HCEC 1CT (cell line): ENCODE measurements around the gene DTYMK.

Experiments
- DNase-seq: peaks from one replicate; pipeline ENCODE4 v3.0.0-alpha.2; 2017

DTYMK gene

DNA sequence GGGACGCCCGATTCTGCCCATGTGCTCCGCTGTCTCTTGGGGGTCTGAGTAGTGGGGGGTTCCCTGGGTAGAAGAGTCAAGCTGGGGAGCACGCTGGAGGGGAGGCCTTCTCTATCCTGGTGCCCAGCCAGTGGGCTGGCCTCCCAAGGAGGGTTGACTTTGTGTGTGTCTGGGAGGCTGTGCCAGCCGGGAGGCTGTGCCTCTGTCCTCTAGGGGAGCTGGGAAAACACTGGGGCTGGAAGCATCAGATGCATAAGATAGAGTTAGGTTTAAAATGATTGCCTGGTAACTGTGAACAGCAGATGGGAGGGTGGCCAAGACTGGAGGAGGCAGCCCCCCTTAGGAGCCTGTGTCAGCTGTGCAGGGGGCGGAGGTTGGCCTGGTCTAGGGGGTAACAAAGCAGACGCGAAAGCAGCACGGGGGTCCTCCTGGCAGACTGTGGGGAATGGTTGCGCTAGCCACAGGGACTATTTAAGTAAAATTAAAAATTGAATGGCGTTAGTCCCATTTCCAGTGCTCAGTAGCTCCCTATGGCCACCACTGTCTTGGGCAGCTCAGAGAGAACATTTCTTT is 16.5 kb upstream of the DTYMK start:
- peak; percentile 4 for DNase-seq

DNA sequence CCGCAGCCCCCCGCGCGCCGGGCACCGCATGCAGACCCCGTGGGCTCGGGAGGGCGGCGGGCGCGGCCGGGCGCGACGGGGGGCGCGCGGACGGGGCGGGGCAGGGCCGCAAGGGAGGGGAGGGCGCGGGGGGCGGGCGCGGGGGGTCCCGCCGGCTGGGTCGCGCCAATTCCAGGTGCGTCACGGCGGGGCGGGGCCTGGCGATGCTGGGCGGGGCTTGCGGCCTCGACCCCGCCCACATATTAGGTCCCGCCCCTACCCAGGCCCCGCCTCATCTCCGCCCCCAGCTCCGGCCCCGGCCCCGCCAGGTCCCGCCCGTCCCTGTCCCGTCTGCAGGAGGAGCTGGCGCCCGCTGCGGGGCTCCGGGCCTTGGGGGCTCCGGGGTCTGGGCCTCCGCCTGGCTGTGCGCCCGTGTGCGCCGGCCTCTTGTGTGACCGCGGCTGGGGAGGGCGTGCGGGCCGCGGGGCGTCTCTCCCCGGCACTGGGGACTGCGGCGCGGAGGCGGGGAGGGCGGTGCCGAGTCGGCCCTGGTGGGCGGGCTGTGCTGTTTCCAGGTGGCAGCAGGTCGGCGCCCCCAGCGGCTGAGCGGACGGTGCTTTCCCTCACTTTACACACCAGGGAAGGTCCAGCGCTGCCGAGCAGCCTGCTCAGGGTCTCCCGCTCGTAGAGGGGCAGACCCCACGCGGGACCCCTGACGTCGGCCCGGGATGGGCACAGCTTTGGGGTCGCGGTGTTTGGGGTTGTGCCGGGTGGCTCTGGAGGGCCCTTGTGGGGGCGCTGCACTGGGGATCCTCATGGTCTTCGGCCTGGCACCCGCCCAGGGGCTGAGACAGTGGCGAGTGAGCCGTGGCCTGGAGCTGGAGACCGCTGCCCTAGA is 15.8 kb upstream of the DTYMK start:
- peak; percentile 78 for DNase-seq

DNA sequence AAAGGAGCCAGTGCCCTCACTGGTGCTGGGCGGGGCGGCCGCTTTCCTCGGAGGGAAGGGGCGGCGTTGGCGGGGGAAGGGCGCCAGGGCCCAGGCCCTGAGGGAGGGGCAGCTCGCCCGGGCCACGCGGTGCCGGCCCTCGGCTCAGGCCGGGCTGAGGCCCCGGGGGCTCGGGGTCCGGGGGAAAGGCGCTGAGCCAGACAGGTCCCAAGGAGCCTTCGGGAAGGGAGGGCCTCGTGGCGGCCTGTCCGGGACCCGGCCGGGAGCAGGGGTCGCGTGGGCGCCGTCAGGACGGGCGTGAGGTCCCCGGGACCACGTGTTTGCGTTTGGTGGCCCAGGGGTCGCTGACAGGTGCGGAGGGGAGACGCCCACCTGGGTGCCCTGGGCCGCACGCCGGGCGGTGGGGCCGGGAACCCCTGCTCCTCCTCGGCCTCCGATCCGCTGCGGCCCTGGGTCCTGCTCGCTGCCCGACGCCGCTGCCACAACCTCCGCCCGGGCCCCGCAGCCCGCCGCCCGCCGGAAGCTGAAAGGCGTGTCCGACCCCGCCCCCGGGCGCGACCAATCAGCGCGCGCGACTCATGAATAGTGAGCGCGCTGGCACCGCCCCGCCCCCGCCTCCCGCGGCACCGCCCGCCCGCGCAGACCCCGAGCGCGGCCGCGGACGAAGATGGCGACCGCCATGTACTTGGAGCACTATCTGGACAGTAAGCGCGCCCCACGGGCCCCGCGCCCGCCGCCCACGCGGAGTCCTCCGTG is 15.0 kb upstream of the DTYMK start, which contains the start of gene ING5:
Gene ING5 (plus strand): TSS at position 641 of the 756 bp plus-strand sequence. CDS start 27 bp downstream, at position 668.
- peak; percentile 90 for DNase-seq

DNA sequence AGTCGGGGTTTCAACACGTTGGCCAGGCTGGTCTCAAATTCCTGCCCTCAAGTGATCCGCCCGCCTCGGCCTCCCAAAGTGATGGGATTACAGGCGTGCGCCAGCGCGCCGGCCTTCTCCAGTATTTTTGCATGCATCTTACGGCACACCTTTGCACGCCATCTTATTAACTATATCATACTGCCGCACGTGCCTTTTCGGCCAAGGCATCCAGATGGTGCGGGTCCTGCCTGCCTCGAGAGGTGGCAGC is 14.5 kb upstream of the DTYMK start:
- peak; percentile 78 for DNase-seq

DNA sequence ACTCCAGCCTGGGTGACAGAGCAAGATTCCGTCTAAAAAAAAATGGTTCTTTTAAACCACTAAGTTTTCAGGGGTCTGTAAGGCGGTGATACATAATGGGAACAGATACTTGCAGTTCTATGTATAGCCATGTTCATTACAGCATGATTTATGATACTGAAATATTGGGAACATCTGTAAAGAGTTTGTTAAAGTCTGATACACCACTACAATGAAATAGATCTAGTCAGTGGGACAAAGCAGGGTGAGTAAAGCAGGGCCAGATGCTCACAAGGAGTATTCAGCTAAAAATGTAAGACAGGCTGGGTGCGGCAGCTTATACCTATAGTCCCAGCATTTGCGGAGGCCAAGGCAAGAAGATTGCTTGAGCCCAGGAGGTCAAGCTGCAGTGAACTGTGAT is 9.0 kb upstream of the DTYMK start:
- DNase-seq: no peak

DNA sequence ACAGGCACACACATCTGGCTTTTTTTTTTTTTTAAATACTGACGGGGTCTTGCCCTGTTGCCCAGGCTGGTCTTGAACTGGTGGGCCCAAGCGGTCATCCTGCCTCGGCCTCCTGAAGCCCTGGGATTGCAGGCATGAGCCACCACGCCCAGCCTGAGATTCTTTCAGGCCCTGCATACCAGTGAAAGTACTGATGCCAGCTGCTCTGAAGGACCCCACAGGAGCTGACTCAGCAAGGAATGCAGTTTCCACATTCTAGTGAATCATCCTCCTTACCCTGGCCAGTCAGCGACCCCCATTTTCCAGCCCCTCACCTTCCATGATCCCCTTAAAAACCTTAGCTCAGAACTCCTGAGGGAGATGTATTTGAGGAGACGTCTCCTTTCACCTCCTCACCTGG is 5.8 kb upstream of the DTYMK start:
- peak; percentile 70 for DNase-seq

DNA sequence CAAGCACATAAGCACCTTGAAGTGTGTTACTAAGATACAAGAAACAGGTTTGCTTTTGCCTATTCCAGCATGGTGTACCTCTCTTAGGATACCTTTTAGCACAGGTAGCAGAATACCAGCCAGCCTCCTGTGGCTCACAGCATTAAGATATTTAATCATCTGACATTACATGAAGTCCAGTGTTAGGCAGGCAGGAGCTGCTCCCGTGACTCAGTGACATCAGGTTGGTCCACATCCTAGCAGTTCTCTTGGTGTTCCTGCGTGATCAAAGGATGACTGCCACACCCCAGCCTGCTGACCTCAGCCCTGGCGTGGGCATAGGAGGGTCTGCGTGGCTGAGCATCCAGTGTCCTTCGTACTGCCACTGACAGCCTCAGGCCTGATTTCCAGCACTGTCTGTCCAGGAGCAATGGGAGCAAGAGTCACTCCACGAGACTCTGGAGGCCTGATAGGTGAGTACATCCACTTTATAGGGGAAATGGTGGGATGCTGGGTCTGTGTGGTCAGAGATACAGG is 3.6 kb upstream of the DTYMK start:
- no peak for DNase-seq

DNA sequence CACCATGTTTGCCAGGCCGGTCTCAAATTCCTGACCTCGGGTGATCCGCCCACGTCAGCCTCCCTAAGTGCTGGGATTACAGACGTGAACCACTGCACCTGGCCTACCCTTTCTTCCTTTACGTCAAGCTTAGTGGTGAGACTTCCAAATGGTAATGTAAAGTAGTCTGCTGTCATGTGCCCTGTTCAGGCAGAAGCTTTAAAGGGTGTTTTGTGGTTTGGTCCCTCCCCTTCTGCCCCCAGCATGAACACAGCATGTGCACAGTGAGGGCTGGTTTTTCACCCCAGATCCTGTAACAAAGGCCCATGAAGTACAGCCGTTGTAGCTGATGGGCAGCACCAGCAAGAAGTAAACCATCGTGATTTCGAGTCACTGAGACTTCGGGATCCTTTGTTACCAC is 2.7 kb upstream of the DTYMK start:
- no peak for DNase-seq

DNA sequence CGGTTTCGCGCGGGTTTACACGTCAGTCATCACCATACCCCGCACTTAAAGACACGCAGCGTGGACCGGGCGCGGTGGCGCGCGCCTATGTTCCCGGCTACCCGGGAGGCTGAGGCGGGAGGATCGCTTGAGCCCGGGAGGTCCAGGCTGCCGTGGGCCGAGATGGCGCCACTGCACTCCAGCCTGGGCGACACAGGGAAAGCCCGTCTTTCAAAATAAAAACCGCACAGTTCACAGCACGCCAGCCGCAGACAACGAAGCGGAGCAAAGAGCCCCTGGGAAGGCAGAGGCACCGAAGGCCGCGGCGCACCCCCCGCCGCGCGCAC is 328 bp downstream of the DTYMK start:
- no peak for DNase-seq

DNA sequence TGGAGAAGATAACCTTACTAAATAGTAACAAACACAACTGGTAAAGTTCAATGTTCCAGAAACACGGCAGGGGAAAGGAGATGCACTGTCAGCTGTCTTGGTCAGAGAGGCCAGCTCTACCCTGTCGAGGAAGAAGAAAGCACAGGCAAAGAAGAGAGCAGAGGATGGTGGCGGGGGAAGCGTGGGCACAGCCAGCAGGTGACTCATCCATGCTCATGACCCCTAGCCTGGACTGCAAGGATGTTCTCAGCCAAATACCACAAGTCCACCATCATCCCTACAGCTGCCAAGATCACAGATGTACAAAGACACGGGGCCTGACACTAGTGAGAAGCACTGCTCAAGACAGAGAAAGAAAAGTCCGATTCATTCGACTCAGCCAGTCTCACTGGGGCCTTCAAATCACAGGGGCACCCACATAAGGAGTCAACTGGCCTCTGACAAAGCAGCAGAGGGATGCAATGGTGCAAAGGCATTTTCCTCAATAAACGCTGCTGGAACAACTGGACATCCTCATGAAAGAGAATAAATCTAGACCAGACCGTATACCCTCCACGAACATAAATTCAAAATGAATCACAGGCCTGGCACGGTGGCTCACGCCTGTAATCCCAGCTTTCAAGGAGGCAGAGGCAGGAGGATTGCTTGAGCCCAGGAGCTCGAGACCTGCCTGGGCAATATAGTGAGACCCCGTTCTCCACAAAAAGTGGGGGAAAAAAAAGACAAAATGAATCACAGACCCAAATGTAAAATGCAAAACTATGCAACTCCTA is 5.6 kb downstream of the DTYMK start:
- peak; percentile 98 for DNase-seq

DNA sequence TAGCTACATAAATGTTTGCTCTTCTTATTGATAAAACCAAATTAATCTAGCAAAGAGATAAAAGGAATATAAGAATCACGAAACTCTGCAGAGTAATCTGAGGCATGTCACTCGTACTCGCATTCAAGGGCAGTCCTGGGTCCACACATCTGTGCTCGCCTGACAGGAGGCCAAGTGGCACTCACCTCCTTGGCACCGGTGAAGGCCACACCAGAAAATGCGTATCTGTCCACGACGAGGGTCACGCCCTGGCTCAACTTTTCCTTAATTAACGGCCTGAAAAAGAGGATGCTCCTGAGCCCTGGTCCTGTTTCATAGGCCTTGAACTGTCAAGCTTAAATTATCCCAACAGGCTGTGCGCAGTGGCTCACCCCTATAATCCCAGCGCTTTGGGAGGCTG is 6.6 kb downstream of the DTYMK start:
- no peak for DNase-seq

DNA sequence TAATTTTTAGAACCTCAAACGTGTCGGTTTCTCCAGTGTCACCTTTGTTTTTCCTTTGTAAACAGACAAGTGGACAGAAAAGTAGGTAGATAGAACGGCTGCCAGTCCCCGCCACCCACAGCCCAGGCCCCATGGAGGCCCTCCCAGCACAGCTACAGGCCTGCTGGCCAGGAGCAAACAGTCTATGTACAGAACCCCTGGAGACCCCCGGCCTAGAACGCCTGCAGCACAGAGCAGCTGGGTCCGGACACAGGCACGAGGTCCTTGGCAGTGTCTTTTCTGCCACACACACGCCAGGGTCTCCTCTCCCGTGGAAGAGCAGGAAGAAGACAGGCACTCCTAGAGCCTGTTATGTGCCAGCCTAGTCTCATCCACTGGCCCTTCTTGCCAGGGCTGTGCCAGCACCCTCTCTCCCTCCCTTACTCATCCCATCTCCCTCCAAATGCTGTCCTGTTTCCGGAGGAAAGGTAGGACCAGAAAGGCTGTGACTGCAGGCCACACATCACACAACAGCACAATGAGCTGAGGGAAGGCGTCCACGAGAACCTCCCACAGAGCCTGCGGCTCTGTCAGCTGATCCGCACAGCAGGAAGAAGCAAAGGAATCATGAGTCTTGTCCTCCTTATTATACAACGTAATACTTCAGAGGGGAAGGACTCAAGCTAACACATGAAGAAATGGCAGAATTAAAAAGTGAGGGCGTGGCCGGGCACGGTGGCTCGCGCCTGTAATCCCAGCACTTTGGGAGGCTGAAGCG is 7.7 kb downstream of the DTYMK start:
- no peak for DNase-seq

DNA sequence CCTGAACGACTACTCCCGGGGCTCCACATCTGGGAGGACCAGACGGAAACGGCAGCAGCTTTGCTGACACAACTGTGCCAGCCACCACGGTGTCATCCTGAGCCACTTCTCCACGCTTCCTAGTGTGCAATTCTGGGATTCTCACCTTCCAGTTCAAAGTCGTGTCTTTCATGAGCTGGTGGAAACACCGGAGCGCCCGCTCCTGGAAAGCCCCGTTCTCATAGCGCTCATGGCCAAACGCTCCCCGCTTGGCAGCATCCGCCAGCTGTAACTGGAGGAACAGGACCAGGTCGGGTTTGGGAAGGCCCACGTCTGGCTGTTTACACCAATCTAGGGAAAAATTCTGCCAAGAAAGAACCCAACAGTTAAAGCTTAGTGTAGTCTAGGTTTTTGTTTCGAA is 8.3 kb downstream of the DTYMK start:
- DNase-seq: no peak

DNA sequence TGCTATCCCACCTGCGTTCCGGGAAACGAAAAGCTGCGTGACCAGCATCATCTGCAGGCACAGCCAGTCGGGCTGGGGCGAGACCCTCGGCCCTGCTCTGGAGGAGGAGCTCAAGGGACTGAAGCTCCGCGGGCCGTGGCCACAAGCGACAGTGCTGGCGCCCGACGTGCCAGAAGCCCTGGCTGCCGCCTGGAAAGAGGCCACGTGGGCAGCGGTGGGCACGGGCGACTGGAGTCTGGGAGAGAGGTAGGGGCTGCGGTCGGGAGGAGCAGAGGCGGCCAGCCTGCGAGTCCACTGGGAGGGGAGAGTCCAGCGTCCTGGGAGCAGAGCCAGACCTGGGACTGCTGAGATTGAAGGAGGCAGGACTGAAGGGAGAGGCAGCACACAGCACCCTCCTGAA is 9.2 kb downstream of the DTYMK start:
- no peak for DNase-seq

DNA sequence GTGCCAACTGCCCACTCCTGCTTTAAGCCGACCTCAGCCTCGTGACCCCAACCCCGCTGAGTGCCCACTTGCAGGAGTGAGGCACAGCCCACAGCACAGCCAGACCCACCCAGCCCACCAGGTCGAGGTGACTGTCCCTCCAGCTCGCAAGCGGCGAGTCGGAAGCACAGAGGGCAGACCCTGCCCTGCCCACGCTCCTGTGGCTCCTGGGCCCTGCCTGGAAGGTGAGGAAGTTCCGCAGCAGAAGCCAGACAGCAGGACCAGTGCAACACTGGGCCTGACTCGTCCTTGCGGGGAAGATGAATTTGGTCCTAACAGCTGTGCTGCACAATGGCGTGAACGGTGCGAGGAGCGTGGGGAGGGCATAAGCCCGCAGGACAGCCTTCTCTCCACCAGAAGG is 9.9 kb downstream of the DTYMK start:
- no peak for DNase-seq

DNA sequence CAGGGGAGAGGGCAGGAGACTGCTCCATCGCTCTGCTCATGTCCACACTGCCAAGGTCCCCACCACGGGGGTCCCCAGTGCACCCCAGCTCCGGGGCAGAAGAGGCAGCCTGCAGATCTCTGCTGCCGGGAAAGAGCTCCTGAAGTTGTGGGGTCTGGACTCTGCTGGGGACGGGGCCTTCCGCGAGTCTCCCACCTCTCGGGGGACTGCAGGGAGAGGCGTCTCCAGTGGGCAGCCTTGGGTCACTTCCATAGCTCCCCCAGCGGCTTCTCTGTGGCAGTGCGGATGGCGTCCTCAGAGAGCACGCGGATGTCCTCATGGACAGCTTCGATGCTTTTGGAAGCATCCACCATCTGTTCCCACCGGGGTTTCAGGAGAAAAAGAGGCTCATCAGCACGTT is 10.7 kb downstream of the DTYMK start:
- DNase-seq: no peak

DNA sequence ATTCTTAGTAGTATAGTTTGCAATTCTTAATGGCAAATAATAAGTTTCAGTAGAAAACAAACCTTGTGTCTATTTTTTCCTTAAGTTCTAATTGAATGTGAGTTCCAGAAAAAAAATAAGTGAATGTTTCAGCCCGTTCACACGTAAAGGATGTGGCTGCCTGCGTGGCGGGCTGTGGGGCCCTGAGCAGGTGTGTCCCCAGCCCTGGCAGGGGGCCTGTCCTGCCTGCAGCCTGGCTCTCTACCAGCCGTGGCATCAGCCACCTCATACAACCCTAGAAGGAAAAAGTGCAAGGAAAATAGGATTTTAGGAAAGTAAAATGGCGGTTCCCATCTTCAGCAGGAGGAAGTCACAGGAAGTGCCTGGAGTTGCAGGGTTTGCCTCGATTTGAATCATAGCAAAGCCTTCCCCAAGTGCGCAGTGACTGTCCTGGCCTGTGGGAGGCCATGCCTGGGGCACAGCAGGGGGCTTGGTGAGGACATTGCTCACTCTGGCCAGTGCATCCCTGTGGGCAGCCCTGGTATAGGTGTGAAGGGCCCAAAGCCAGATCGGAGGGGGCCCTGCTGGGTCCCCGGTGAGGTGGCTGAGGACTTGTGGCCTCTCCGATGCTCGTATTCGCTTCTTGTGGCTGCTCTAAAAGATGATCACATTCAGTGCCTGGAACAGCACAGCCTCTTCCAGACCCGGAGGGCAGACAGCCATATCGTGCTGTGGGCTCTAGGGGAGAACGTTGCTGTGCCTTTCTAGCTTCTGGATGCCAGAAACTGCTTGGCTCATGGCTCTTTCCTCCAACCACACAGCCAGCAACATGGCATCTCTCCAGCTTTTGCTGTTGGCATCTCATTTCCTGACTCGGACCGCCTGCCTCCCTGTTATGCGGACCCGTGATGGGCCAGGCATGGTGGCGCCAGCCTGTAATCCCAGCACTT is 12.6 kb downstream of the DTYMK start:
- no peak for DNase-seq

DNA sequence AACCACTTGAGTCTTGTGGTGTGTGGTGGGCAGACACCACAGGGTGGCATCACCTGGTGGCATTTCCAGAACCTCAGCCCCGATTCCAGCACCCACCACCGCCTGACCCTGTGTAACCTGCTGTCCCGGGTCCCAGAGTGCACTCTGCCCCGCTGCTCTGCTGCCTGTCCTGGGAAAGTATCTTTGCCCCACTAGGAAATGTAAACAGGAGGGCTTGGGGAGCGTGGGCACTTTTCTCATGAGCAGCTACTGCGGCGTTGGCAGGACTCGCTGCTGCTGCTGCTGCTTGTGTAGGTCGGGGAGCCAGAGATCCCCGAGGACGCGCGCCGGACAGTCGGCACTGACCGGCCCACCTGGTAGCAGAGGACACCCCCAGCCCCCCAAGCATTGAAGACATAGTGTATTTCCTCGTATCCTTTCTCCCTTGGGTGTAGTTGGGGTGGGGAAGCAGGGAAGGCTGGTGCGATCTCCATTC is 13.4 kb downstream of the DTYMK start:
- DNase-seq: no peak

DNA sequence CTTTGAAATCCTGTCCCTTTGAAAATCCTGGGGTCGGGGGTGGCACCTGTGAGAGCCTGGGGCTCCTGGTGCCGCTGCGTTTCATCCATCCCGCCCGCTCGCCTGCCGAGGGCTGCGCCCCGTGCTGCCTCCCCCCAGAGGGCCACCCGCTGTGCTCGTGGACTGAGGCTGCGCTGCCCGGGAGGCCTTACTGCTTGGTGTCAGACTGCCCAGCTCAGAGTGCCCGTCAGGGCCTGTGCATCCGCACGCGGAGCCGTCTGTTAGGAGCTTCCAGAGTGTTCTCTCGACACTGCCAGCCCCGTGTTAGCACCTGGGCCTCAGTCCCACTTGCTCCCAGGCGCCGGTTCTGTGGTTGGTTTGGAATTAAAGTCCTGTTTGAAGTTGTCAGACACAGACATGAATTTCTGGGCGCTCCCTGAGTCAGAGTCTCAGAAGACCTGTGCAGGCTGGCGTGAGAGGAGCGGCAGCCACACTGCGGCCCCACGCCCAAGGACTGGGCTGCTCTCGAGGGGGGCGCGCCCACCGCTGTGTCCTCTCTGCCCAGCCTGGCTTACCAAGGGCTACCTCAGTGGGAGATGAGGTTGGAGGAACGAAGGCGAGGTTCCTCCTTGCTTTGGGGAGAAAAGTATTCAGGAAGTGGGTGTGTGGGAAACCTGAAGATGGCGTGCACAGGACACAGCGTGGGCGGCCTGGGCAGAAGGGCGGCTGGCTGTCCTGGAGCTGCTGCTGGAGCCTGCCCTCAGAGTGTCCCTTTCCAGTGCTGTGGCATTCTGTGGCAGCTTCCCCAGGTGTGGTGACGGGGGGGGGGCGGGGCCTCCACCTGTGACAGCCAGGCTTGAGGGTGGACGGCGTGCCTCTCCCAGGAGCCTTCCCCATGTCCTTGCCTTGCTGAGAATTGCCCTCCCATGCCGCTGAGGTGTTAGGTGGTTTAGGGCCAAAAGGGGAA is 14.1 kb downstream of the DTYMK start:
- DNase-seq: no peak
